Pancreas (tissue), 10 donors: ENCODE measurements around the gene GNA14. TPM values are rescaled to one million over a fixed set of nuclear protein-coding genes. Genes with fewer than 3 reads are reported as not detected.
"Not testable (repeated sequence)": the region's sequence is repeated elsewhere in the genome, so short reads cannot be mapped to it uniquely, and the experiment has no call there.

Source experiments
- ATAC-seq, 4 donors: fragments of 200-7000 bp; cut with Tn5 transposase; one replicate each; pipeline versions ENCODE4 v1.8.0 to v1.9.1; 2020; ENCODE audit warnings: mild to moderate bottlenecking in 4 of 4, moderate library complexity in 4 of 4
- DNase-seq, 6 donors: peaks; one replicate each; pipeline ENCODE4 v3.0.0-alpha.2; 2020
- FAIRE-seq: peaks from 2 replicates; lab custom pipeline; 2012; peaks lifted over from hg19 to GRCh38; lab: Jason Lieb, UNC
- H3K27ac ChIP-seq, 4 donors: fragments of 200-600 bp; sonication (generic); 1 replicate in 3 of 4; 2 replicates in 1 of 4; pipeline versions ENCODE4 v1.5.0 to v1.8.0; 2020
- H3K27me3 ChIP-seq, 4 donors: fragments of 200-600 bp; one replicate each; pipeline ENCODE4 v1.8.0; 2021
- H3K36me3 ChIP-seq, 3 donors: fragments of 200-600 bp; sonication (generic) in 1 of 3; one replicate each; pipeline versions ENCODE4 v1.5.0 to v1.8.0; 2020 to 2021
- H3K4me1 ChIP-seq, 3 donors: fragments of 200-600 bp; one replicate each; pipeline ENCODE4 v1.8.0; 2021
- H3K4me3 ChIP-seq, 4 donors: fragments of 200-600 bp; sonication (generic) in 2 of 4; one replicate each; pipeline versions ENCODE4 v1.5.0 to v1.8.0; 2020 to 2021
- H3K9me3 ChIP-seq, 4 donors: fragments of 200-600 bp; one replicate each; pipeline ENCODE4 v1.8.0; 2021
- CTCF ChIP-seq, 4 donors: fragments of 200-600 bp; sonication (generic) in 3 of 4; IDR thresholded peaks; one replicate each; pipeline versions ENCODE4 v1.5.0 to v1.8.0; 2021; ENCODE audit warnings: antibody characterized with exemption in 4 of 4
- WGBS, 2 donors: extraction: QIAGEN DNeasy Blood & Tissue Kit; methylation state at CpG; one replicate each; pipeline ENCODE4 v1.1.7; 2013; 5-methylcytosine and 5-hydroxymethylcytosine counted together
- intact Hi-C, 3 donors: fragments of 100-400 bp; cut with DNase I; formaldehyde crosslinking; loops; one replicate each; pipeline versions ENCODE4 v1.11.1 to v1.14.2; 2022
- polyA plus RNA-seq, 2 donors: library from polyadenylated mRNA; stranded (reverse); fragments of 200-250 nt; gene quantifications; one replicate each; pipeline ENCODE4 v1.2.3, GENCODE V29; 2013
- total RNA-seq, 6 donors: library from RNA; stranded (reverse); fragmentation: NEBNext Ultra II Directional in 4 of 6; extraction: Animal tissue kit (Norgen Biotek cat#: 25700) in 4 of 6; gene quantifications; one replicate each; pipeline versions ENCODE4 v1.2.1 to v1.2.4, GENCODE V29; 2021 to 2023
- donor health status: healthy with polysubstance abuse.
- donor health status: DM: no; HTN: no; CAD: no; lungs with moderate emphysema.
- donor health status: DM: no; HTN: no; CAD: no.
- donor health status: control.
- donor health status: control.
- donor health status: Bipolar disorder and iron deficiency.
- donor health status: DM: yes; HTN: yes; CAD: no.
- donor health status: DM: no; HTN: no; CAD: no.
- donor health status: DM: no; HTN: no; CAD: no.
- donor health status: DM: yes; HTN: yes; CAD: no.

The GNA14 gene
- total and polyA plus RNA-seq, 8 donors, result 0.92 to 2.0 (median 1.5) TPM

GRCh38 chr9:77643871-77644270, 4.3 kb downstream of the GNA14 start:
- H3K36me3 ChIP-seq, result no peaks in the 10 kb centered on the region
- ATAC-seq (no peak), DNase-seq (no peak), FAIRE-seq (no peak)
- H3K4me1 ChIP-seq, result peaks cover 0 to under 1% (median 0%) of the 10 kb centered on the region in 3 donors
- no peak for TF ChIP-seq CTCF (IDR thresholded peaks at IDR 0.05)
- intact Hi-C loops, result no loop called here
- H3K9me3 ChIP-seq, result no peaks in the 10 kb centered on the region
- 93 to 99% methylated on average over 5 of the region's 5 CpGs for WGBS, 2 donors
- H3K4me3 ChIP-seq, result no peak overlapping the region
- no peaks in the 10 kb centered on the region for H3K27me3 ChIP-seq
- H3K27ac ChIP-seq, result no peak overlapping the region

- H3K27ac ChIP-seq, result no peak overlapping the region
- intact Hi-C loops, result no loop called here
- WGBS, 2 donors, result 74 to 92% methylated on average over 7 to 8 of the region's 8 CpGs
- DNase-seq, result no peak
- H3K4me3 ChIP-seq, result no peak overlapping the region
- no peak for ATAC-seq
- H3K27me3 ChIP-seq, result no peaks in the 10 kb centered on the region
- H3K36me3 ChIP-seq, result no peaks in the 10 kb centered on the region
- H3K4me1 ChIP-seq, result no peaks in the 10 kb centered on the region
- TF ChIP-seq CTCF (IDR thresholded peaks at IDR 0.05), result no peak
- no peaks in the 10 kb centered on the region for H3K9me3 ChIP-seq
- no peak for FAIRE-seq
Observed at GRCh38 chr9:77640741-77641580, 7.2 kb downstream of the GNA14 start.

- Histone ChIP-seq H3K27ac (no peak overlapping the region), H3K9me3 (no peaks in the 10 kb centered on the region), H3K27me3 (no peaks in the 10 kb centered on the region), H3K4me1 (no peaks in the 10 kb centered on the region), H3K36me3 (no peaks in the 10 kb centered on the region), H3K4me3 (no peak overlapping the region)
- DNase-seq, result no peak
- no peak for ATAC-seq
- intact Hi-C loops, result no loop called here
- no peak for FAIRE-seq
- WGBS, 2 donors, result 93 to 97% methylated on average over 5 of the region's 5 CpGs
- no peak for TF ChIP-seq CTCF (IDR thresholded peaks at IDR 0.05)
Observed at GRCh38 chr9:77632652-77633051, 15.5 kb downstream of the GNA14 start.

GRCh38 chr9:77628864-77629263, 19.3 kb downstream of the GNA14 start:
- DNase-seq, intact Hi-C loops: not testable (repeated sequence)

GRCh38 chr9:77616191-77616590, 31.9 kb downstream of the GNA14 start:
- no peak for TF ChIP-seq CTCF (IDR thresholded peaks at IDR 0.05)
- no peak for DNase-seq
- ATAC-seq, result no peak
- intact Hi-C loops, result no loop called here
- Histone ChIP-seq H3K36me3 (no peaks in the 10 kb centered on the region), H3K27me3 (no peaks in the 10 kb centered on the region), H3K4me3 (no peak overlapping the region), H3K27ac (no peak overlapping the region), H3K9me3 (no peaks in the 10 kb centered on the region), H3K4me1 (no peaks in the 10 kb centered on the region)
- no peak for FAIRE-seq
- 61 to 67% methylated on average over 4 of the region's 4 CpGs for WGBS, 2 donors

More at GRCh38 chr9:77628864-77629263, 19.3 kb downstream of the GNA14 start:
- H3K27ac ChIP-seq, H3K9me3 ChIP-seq, H3K4me3 ChIP-seq, ATAC-seq, FAIRE-seq, H3K4me1 ChIP-seq, H3K36me3 ChIP-seq, H3K27me3 ChIP-seq: not testable (repeated sequence)
- WGBS, 2 donors, result 85 to 93% methylated on average over 4 of the region's 4 CpGs
